GM12801 (cell line): ENCODE measurements around the gene UBASH3B.

Source experiments
- CTCF ChIP-seq: IDR thresholded peaks from one replicate; pipeline ENCODE4 v1.5.1; 2011; ENCODE audit warnings: control low read depth; ENCODE audit not compliant: insufficient read length; ENCODE audit errors: extremely low read depth

Gene UBASH3B

GRCh38 chr11:122711831-122712381, 56.4 kb downstream of the UBASH3B start:
- no peak for TF ChIP-seq CTCF

DNA sequence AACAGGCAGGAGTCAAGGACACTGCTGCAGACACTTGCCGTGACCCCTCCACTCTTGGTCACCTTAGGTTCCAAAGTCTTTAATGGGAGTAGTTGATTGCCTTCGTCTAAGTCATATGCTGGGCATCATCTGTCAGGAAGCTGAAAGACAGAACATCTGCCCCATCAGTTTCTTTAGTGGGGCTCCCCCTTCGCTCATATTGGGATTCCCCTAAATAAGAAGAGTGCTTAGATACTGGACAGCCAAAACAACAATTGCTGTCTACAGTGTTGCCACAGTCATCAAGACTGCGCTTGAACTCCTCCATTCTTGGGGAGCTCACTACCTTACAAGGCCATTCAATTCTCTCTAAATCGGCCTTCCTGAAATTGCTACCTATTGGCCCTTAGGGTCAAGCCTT, 58.5 kb downstream of the UBASH3B start:
- no peak for TF ChIP-seq CTCF

DNA sequence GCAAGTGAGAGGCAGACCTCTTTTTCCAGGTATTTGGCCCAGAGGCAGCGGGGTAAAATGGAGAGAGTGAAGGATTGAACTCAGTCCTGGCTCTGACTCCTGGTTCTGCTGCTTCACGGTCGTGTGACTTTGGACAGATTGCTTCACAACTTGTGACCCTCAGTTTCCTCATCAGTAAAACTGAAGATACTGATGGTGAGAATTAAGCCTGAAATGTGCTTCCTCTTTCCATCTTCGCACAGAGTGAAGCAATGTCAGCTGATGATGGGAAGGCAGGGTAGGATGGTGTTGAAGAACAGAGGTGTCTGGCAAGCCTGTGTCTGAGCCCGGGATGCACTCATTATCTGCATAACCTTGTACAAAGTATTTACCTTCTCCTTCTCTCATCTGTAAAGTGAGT, 59.0 kb downstream of the UBASH3B start:
- no peak for TF ChIP-seq CTCF

DNA sequence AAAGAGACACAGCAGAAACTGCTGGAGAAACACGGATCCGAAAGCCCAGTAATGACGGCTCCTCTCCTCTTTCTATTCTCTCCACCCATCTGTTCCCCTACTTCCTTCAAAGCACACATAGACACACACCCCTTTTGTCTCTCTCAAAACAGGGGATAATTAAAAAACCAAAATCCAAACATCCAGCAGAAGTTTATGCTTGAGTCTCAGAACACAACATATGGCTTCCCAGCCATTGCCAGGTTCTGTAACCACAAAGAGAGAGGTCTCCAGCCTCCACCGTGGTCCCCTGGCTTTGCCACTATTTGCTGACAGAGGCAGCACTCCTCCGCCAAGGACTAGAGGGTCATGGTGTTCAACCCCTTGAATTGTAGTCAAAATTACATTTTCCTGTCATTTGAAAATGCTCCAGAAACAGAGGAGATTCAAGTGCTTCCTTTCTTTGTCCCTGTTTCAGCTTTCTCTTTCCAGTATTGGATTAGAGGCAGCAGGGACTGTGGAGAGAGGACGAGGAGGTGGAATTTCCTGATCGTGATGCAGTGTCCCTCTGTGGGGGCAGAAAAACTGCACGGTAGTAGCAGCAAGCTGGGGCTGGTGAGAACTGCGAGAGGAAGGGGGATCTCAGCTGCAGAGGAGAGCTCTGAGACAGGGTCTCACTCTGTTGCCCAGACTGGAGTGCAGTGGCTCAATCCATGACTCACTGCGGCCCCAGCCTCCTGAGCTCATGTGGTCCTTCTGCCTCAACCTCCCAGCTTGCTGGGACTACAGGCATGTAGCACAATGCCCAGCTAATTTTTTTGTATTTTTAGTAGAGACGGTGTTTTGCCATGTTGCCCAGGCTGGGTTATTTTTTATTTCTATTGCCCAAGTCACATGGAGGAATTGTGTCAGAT, 60.3 kb downstream of the UBASH3B start:
- no peak for TF ChIP-seq CTCF

DNA sequence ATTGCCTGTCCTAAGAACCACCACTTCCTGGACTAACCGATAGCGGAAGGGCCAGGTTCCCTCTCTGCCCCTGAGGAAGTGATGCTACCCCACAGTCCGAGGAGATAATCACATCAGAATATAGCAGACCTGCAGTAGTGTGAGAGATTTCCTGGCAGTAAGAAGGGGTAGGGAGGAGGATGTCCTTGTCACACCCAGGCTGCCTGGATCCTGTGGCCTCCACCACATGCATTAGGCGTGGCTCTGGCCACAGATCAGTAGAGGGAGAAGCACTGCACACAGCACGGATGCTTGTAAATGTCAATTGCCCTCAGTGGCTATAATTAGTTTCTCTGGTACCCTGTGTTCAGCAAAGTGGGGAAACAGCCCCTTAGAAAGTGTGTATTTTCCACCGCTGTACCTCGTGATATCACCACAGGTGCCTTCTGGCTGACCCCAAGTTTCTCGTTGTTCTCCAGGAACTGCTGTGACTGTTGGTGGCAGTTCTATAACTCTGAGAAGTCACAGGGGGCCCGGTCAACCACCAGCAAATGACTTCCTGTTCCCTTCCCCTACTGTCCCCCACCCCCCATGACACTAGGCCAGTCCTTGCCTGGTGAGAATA, 61.8 kb downstream of the UBASH3B start:
- TF ChIP-seq CTCF: no peak

- no peak for TF ChIP-seq CTCF
Observed at GRCh38 chr11:122720107-122720881, 64.8 kb downstream of the UBASH3B start.
